ENCODE data around the gene FFAR1. TPM values are rescaled to one million over a fixed set of nuclear protein-coding genes. Genes with fewer than 3 reads are reported as not detected.

FFAR1 gene
- total RNA-seq, 4 donors from 2014 or later, result not detected

- no peak overlapping the region for H3K27ac ChIP-seq
These were observed 15.4 kb downstream of the FFAR1 start for GRCh38 chr19:35363001-35363590.

GRCh38 chr19:35363711-35364425 is 16.2 kb downstream of the FFAR1 start:
- Histone ChIP-seq H3K27ac (no peak overlapping the region), H3K36me3 (no peaks in the 10 kb centered on the region), H3K9me3 (no peaks in the 10 kb centered on the region), H3K4me3 (no peak overlapping the region), H3K4me1 (no peaks in the 10 kb centered on the region), H3K27me3 (peaks cover 5% of the 10 kb centered on the region)
- ATAC-seq, result no peak
- TF ChIP-seq CTCF (IDR thresholded peaks at IDR 0.05) (no peak), POLR2AphosphoS5 (IDR thresholded peaks at IDR 0.05) (no peak), POLR2A (IDR thresholded peaks at IDR 0.05) (no peak), EP300 (IDR thresholded peaks at IDR 0.05) (no peak)
- 80% methylated on average over 5 to 9 of the region's 19 CpGs for WGBS, 2 donors (ENCODE audit: low coverage in 1 of 2)

More at GRCh38 chr19:35363001-35363590, 15.4 kb downstream of the FFAR1 start:
- WGBS, 2 donors (ENCODE audit: low coverage in 1 of 2), result 71 to 100% methylated on average over 1 to 4 of the region's 11 CpGs
- Histone ChIP-seq H3K9me3 (no peaks in the 10 kb centered on the region), H3K36me3 (no peaks in the 10 kb centered on the region), H3K27me3 (peaks cover 7% of the 10 kb centered on the region), H3K4me1 (no peaks in the 10 kb centered on the region), H3K4me3 (no peak overlapping the region)
- ATAC-seq, result no peak
- TF ChIP-seq POLR2AphosphoS5 (IDR thresholded peaks at IDR 0.05), result no peak
- no peak for TF ChIP-seq POLR2A (IDR thresholded peaks at IDR 0.05)
- no peak for TF ChIP-seq EP300 (IDR thresholded peaks at IDR 0.05)
- no peak for TF ChIP-seq CTCF (IDR thresholded peaks at IDR 0.05)

DNA sequence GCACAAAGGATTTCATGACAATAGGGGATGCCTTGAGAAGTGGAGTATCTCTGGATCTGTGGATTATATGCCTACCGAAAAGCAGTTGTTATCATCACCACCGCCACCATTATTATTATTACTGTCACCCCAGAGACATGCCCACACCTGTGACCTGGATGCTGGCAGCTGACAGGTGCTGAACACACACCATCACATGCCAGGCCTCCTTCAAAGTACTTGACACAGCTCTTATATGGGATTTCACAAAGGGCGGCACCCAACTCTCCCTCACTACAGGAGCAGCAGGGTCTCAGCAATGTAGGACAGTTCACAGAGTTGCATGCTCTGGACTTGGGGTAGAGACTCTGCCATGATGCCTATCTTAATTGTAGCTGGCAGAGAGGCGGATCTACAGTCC is 17.6 kb downstream of the FFAR1 start:
- Histone ChIP-seq H3K36me3 (no peaks in the 10 kb centered on the region), H3K27ac (no peak overlapping the region), H3K4me1 (no peaks in the 10 kb centered on the region), H3K9me3 (no peaks in the 10 kb centered on the region), H3K4me3 (no peak overlapping the region), H3K27me3 (peaks cover 5% of the 10 kb centered on the region)
- TF ChIP-seq EP300 (IDR thresholded peaks at IDR 0.05) (no peak), POLR2A (IDR thresholded peaks at IDR 0.05) (no peak), CTCF (IDR thresholded peaks at IDR 0.05) (no peak), POLR2AphosphoS5 (IDR thresholded peaks at IDR 0.05) (no peak)
- WGBS, 2 donors (ENCODE audit: low coverage in 1 of 2), result 97% methylated on average over 3 of the region's 4 CpGs; no CpG with 5 or more reads in 1 of the 2 donors
- no peak for ATAC-seq

GRCh38 chr19:35368378-35368777 is 20.7 kb downstream of the FFAR1 start:
- Histone ChIP-seq H3K27me3 (no peaks in the 10 kb centered on the region), H3K4me1 (no peaks in the 10 kb centered on the region), H3K27ac (no peak overlapping the region), H3K9me3 (no peaks in the 10 kb centered on the region), H3K4me3 (no peak overlapping the region), H3K36me3 (no peaks in the 10 kb centered on the region)
- no peak for ATAC-seq
- TF ChIP-seq CTCF (IDR thresholded peaks at IDR 0.05) (no peak), EP300 (IDR thresholded peaks at IDR 0.05) (no peak), POLR2AphosphoS5 (IDR thresholded peaks at IDR 0.05) (no peak), POLR2A (IDR thresholded peaks at IDR 0.05) (no peak)
- WGBS, 2 donors (ENCODE audit: low coverage in 1 of 2), result 18 to 55% methylated on average over 1 of the region's 1 CpG

DNA sequence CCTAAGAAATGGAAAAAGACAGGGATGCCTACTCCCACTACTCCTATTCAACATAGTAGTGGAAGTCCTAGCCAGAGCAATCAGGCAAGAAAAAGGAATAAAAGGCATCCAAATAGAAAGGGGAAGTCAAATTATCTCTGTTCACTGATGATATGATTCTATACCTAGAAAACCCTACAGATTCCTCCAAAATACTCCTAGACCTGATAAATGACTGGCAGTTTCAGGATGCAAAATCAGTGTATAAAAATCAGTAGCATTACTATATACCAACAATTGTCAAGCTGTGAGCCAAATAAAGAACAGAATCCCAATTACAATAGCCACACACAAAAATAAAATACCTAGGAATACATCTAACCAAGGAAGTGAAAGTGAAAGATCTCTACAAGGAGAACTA is 21.8 kb downstream of the FFAR1 start:
- H3K27me3 ChIP-seq, result no peaks in the 10 kb centered on the region
- no peak for TF ChIP-seq POLR2A (IDR thresholded peaks at IDR 0.05)
- no peak for TF ChIP-seq POLR2AphosphoS5 (IDR thresholded peaks at IDR 0.05)
- TF ChIP-seq CTCF (IDR thresholded peaks at IDR 0.05), result no peak
- no peaks in the 10 kb centered on the region for H3K36me3 ChIP-seq
- no peak overlapping the region for H3K4me3 ChIP-seq
- H3K9me3 ChIP-seq, result no peaks in the 10 kb centered on the region
- H3K27ac ChIP-seq, result no peak overlapping the region
- no peak for ATAC-seq
- H3K4me1 ChIP-seq, result no peaks in the 10 kb centered on the region

Data from gastroesophageal sphincter (tissue), 4 donors.